GM20000 (cell line): ENCODE data around the gene ZDHHC5.
A peak's percentile ranks its signal among the peaks of the same experiment; 100 is the strongest.

ENCODE experiments used
- DNase-seq: peaks from one replicate; pipeline ENCODE4 v3.0.0; 2012; ENCODE audit warnings: low spot score
- TF ChIP-seq, protein P1 (sequence below): IDR thresholded peaks from 2 replicates; pipeline ENCODE4 v1.5.1; 2012; ENCODE audit warnings: mild to moderate bottlenecking, control low read depth; ENCODE audit errors: extremely low read depth, missing control alignments

Gene ZDHHC5

DNA sequence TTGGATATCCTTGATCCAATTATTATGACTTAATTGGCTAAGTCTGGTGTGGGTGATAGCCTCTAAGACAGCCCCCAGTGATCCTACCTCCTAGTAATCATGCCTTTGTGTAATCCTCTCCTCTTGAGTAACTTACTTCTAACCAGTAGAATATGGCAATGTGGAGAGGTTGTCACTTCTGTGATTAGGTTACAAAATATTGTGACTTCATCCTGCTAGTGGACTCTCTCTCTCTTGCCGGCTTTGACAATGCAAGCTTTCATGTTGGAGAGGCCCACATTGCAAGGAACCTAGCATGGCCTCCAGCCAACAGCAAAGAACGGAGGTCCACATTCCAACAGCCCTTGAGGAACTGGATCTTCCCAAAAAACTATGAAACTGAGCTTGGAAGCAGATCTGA, 37.7 kb upstream of the ZDHHC5 start:
- TF ChIP-seq, protein P1, sequence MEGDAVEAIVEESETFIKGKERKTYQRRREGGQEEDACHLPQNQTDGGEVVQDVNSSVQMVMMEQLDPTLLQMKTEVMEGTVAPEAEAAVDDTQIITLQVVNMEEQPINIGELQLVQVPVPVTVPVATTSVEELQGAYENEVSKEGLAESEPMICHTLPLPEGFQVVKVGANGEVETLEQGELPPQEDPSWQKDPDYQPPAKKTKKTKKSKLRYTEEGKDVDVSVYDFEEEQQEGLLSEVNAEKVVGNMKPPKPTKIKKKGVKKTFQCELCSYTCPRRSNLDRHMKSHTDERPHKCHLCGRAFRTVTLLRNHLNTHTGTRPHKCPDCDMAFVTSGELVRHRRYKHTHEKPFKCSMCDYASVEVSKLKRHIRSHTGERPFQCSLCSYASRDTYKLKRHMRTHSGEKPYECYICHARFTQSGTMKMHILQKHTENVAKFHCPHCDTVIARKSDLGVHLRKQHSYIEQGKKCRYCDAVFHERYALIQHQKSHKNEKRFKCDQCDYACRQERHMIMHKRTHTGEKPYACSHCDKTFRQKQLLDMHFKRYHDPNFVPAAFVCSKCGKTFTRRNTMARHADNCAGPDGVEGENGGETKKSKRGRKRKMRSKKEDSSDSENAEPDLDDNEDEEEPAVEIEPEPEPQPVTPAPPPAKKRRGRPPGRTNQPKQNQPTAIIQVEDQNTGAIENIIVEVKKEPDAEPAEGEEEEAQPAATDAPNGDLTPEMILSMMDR = no peak
- no peak for DNase-seq

DNA sequence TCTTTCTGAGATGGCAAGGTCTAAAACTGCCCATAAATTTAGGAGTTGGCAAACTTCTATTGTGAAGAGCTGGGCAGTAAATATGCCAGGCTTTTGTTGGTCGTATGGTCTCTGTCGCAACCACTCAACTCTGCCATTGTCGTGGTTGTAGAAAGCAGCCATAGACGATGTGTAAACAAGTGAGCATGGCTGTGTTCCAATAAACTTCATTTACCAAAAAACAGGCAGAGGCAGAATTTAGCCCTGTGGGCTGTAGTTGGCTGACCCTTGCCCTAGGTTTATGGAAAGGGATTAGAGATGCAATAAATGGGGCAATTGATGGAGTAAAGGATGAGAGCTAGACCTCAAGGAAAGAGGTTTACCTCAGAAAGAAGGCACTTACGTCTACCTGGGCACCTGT, 35.8 kb upstream of the ZDHHC5 start:
- DNase-seq = no peak
- TF ChIP-seq, protein P1 = no peak

DNA sequence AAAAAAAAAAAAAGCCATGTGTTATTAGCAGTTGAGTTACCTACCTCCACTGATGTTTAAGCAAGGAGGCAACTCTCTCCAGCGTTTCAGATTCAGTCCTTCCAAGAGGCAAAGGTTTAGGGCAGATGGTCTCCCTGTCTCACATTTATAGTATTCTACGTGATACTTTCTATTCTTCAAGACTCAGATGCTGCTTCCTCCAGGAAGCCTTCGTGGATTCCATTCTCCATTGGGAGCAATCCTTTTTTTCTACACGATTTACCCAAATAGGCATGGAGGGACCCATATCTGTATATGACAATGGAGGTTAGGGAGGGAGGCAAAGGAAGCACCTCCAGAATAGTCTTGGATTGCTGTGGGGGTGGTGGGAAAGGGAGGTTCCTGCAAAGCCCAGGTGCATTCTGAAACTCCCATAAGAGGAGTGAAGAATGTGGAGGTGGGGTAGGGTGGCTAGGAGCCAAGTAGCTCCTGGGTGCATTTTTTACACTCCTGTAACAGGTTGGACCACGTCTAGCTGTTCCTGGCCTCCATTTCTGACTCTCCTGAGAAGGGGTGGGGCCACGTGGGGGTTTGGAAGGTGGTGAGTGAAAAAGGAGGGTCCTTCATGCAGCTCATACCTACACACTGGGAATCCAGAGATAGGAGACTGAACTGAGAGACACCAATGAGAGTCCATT, 34.4 kb upstream of the ZDHHC5 start:
- TF ChIP-seq, protein P1 = no peak
- DNase-seq = no peak

DNA sequence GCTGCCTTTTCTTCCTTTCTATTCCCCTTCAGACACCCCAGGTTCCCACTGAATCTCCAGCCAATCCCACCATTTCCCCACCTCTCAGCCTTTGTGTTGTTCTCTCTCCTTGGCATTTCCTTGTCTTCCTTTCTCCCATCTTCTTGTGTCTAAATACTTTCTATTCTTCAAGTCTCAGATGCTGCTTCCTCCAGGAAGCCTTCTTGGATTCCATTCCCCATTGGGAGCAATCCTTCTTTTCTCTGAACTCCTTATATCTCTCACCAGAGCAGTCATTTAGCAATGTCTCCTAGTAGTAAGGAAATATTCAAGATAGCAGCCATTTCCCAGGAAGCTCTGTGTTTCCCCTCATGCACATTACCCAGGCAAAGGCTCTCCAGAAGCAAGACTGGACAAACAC, 33.6 kb upstream of the ZDHHC5 start:
- no peak for DNase-seq
- TF ChIP-seq, protein P1 = no peak

DNA sequence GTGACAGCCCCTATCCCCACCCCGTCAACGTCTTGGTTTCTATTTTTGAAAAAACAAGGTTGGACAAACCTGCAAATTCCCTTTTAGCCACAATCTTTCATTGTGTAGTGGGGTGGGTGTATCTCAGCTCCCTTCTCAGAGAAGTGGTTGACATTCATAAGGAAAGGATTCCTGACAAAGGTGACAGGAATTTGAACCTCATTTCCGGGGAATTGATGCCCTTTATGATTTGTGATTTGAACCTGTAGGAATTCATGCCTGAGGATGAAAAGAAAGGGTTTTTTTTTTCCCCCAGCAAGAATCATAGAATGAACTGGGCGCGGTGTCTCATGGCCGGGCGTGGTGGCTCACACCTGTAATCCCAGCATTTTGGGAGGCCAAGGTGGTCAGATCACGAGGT, 32.7 kb upstream of the ZDHHC5 start:
- DNase-seq = no peak
- TF ChIP-seq, protein P1 = no peak

DNA sequence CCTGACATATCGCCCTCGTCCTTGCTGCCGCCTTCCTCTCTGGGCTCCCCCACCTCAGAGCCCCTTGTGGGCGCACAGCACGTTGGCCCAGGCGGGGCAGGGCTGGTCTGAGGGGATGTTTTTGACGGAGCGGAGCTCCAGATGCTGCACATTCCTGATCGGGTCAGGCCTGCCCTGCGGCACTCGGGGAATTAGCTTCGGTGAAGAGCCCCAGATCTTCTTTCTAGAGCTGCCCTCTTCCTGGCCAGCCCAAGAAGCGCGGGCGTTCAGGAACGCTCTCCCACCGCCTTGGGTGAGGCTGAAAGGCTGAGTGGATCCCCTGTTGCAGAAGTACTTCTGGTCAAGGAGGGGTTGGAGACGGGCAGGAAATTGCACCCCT, 30.3 kb upstream of the ZDHHC5 start:
- no peak for DNase-seq
- TF ChIP-seq, protein P1 = no peak

DNA sequence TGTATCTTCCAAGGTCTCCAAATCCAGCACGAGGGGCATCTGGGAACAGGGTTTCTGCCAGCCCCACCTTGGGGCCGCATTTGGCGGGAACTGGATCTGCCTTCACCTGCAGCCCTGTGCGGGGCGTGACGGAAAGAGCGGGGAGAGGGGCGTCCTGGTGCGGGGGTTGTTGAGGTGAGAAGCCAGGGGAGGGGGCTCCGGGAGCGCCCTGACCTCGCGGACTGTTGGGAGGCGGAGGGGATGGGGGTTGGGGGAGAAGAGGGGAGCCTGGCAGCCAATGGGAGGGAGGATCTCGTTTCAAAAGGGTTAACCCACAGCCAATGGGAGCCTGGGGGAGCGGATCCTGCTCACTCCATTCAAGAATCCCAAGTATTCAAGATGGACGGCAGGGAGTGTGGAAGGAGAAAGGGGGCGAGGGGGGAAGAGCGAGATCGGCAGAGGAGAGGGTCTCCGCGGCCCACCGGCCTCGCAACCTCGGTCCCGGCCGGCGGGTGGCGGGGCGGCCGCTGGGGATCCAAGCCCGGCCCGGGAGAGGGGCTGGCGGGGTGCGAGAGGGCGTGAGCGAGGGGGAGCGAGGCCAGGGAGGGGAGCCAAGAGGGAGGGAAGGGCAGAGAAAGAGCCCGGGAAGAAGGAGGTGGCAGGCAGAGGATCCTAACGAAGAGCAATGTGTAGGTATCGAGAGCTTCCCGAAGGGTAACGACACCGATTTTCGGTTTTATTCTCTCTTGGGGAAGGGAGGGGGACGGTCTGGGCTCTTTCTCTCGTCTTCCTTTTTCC, 29.7 kb upstream of the ZDHHC5 start:
- DNase-seq = peak; percentile 72

More for the DNA sequence above, 29.7 kb upstream of the ZDHHC5 start:
- TF ChIP-seq, protein P1 = no peak
